Measurements from ENCODE around the gene LGALSL.

- no peak for TF ChIP-seq CTCF (IDR thresholded peaks at IDR 0.05; ENCODE audit: low read length)
- TF ChIP-seq EZH2 (optimal IDR thresholded peaks at IDR 0.05; ENCODE audit: low read depth, low read length), result no peak
- no peak for TF ChIP-seq EZH2phosphoT487 (IDR thresholded peaks at IDR 0.05; ENCODE audit: low read length)
Measured at GRCh38 chr2:64500549-64500948, 46.6 kb downstream of the LGALSL start.
